ENCODE measurements around the gene PYGB. TPM values are rescaled to one million over a fixed set of nuclear protein-coding genes. Genes with fewer than 3 reads are reported as not detected.

PYGB gene
- total and polyA plus RNA-seq, 4 donors: 30.3 to 90.3 (median 47.3) TPM

DNA sequence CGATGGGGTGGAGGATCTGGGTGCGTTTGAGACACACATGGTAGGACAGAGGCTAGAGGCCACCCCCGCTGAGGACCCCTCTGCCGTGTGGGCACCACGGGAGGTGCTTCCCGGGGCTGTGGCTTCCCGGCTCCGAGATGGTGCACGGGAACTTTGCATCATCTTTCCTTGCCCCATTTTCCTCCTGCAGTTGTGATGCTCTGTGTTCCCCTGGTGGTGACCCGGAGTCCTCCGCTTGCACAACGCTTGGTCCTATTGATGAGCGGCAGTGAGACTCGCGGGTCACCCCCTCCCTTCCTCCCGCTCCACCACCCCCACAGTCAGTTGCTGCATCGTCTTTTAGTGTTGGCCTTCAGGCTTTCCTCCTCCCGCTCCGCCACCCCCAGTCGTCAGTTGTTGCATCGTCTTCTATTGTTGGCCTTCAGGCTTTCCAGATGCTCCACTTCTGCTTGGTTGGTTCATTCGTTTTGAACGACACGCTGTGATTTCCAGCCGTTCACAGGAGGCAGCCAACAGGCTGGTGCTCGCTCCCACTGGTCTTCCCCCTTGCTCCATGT, 37.3 kb downstream of the PYGB start:
- no peak overlapping the region for H3K9ac ChIP-seq (ENCODE audit: insufficient read depth in 1 of 2, low read length in 2 of 2)
- ATAC-seq (ENCODE audit: insufficient read depth, low FRiP score): no peak
- H3K4me1 ChIP-seq (ENCODE audit: control insufficient read depth in 5 of 5, insufficient read depth in 5 of 5, low read length in 5 of 5): no peaks in the 10 kb centered on the region
- 89% methylated on average over 26 of the region's 26 CpGs for WGBS, 2 donors
- no peaks in the 10 kb centered on the region for H3K27me3 ChIP-seq (ENCODE audit: control insufficient read depth in 3 of 3, insufficient read depth in 3 of 3, low read length in 2 of 3)
- TF ChIP-seq, protein P1, sequence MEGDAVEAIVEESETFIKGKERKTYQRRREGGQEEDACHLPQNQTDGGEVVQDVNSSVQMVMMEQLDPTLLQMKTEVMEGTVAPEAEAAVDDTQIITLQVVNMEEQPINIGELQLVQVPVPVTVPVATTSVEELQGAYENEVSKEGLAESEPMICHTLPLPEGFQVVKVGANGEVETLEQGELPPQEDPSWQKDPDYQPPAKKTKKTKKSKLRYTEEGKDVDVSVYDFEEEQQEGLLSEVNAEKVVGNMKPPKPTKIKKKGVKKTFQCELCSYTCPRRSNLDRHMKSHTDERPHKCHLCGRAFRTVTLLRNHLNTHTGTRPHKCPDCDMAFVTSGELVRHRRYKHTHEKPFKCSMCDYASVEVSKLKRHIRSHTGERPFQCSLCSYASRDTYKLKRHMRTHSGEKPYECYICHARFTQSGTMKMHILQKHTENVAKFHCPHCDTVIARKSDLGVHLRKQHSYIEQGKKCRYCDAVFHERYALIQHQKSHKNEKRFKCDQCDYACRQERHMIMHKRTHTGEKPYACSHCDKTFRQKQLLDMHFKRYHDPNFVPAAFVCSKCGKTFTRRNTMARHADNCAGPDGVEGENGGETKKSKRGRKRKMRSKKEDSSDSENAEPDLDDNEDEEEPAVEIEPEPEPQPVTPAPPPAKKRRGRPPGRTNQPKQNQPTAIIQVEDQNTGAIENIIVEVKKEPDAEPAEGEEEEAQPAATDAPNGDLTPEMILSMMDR (IDR thresholded peaks at IDR 0.05; ENCODE audit: control extremely low read depth, extremely low read depth): no peak
- H3K4me3 ChIP-seq: no peak overlapping the region
- no peaks in the 10 kb centered on the region for H3K9me3 ChIP-seq (ENCODE audit: control insufficient read depth in 4 of 4, insufficient read depth in 3 of 4, low read length in 3 of 4)
- no peak overlapping the region for H3K27ac ChIP-seq (ENCODE audit: low read depth in 1 of 2, low read length in 1 of 2)
- H3K36me3 ChIP-seq (ENCODE audit: control insufficient read depth in 4 of 4, insufficient read depth in 4 of 4, low read length in 4 of 4): peaks cover 8 to 83% (median 21%) of the 10 kb centered on the region in 4 donors
- DNase-seq: peak in 1 of 3 donors; percentile 10

DNA sequence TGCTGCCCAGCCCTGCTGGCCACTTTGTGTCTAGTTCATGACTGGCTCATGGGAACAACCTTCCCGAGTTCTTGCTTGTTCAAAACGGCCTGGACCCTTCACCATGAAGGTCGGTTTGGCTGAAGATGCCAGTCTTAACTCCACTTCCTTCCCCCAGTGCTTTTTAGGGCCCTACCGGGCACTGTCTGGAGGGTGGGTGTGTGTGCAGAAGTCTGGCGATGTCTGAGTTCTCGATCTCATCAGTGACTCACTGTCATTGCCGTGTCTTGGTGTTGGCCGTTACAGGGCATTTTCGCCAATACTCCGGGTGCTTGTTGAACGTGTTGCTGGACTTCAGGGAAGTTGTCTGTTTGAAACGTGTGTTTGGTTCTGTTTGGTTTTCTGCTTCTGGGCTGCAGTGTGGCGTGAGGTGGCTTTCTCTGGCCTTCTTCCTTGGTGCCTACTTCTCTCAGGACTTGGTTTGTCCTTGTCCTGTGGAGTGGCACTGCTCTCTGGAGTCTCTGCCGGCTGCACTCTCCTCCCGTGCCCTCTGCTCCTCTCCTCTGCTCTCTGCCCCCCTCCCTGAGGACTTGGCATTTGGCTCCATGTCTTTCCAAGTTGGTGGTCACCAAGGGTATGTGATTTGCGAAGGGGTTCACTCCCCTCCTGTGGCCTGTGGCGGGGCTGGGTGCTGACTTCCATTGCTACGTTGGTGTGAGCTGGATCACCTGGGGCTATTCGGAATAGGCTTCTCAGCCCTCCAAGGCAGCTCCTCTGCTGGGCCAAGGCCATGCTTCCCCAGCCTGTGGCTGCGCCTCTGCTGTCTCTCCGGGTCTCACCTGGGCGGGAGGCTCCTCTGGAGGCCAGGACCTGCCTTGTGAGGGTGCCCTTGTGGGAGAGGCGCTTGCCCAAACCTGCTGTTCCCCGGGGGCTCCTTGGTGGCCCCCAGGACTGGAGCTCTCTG, 38.2 kb downstream of the PYGB start:
- ATAC-seq (ENCODE audit: insufficient read depth, low FRiP score) (no peak), DNase-seq (peak in 1 of 3 donors; percentile 4)
- no peak overlapping the region for H3K9ac ChIP-seq (ENCODE audit: insufficient read depth in 1 of 2, low read length in 2 of 2)
- H3K27ac ChIP-seq (ENCODE audit: low read depth in 1 of 2, low read length in 1 of 2): no peak overlapping the region
- no peaks in the 10 kb centered on the region for H3K9me3 ChIP-seq (ENCODE audit: control insufficient read depth in 4 of 4, insufficient read depth in 3 of 4, low read length in 3 of 4)
- H3K4me1 ChIP-seq (ENCODE audit: control insufficient read depth in 5 of 5, insufficient read depth in 5 of 5, low read length in 5 of 5): no peaks in the 10 kb centered on the region
- no peak overlapping the region for H3K4me3 ChIP-seq
- WGBS, 2 donors: 88 to 93% methylated on average over 24 of the region's 24 CpGs
- no peaks in the 10 kb centered on the region for H3K27me3 ChIP-seq (ENCODE audit: control insufficient read depth in 3 of 3, insufficient read depth in 3 of 3, low read length in 2 of 3)
- TF ChIP-seq, protein P1 (IDR thresholded peaks at IDR 0.05; ENCODE audit: control extremely low read depth, extremely low read depth): no peak
- H3K36me3 ChIP-seq (ENCODE audit: control insufficient read depth in 4 of 4, insufficient read depth in 4 of 4, low read length in 4 of 4): peaks cover 11 to 83% (median 24%) of the 10 kb centered on the region in 4 donors

DNA sequence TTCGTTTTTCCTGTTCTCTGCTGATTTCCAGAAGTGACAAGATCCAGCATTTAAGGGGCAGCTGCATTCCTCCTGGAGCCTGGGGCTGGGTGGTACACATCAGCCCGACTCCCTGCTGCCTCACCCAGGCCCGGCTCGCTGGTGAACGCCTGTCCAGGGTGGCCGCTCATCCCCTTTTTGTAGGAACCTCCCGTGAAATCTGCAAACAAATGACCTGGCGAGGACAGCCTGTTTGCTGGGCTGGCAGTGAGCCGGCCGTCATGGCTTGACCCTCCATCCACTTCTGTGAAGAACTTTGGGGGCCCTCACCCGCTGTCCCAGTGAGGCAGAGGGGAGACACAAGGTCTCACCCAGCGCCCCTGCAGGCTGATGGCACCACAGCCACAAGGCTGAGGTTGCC, 39.0 kb downstream of the PYGB start:
- no peak overlapping the region for H3K27ac ChIP-seq (ENCODE audit: low read depth in 1 of 2, low read length in 1 of 2)
- DNase-seq (no peak), ATAC-seq (ENCODE audit: insufficient read depth, low FRiP score) (no peak)
- H3K9ac ChIP-seq (ENCODE audit: insufficient read depth in 1 of 2, low read length in 2 of 2): no peak overlapping the region
- H3K4me3 ChIP-seq: no peak overlapping the region
- H3K9me3 ChIP-seq (ENCODE audit: control insufficient read depth in 4 of 4, insufficient read depth in 3 of 4, low read length in 3 of 4): peaks cover 0 to 3% (median 0%) of the 10 kb centered on the region in 4 donors
- H3K36me3 ChIP-seq (ENCODE audit: control insufficient read depth in 4 of 4, insufficient read depth in 4 of 4, low read length in 4 of 4): peaks cover 11 to 83% (median 27%) of the 10 kb centered on the region in 4 donors
- H3K4me1 ChIP-seq (ENCODE audit: control insufficient read depth in 5 of 5, insufficient read depth in 5 of 5, low read length in 5 of 5): no peaks in the 10 kb centered on the region
- no peaks in the 10 kb centered on the region for H3K27me3 ChIP-seq (ENCODE audit: control insufficient read depth in 3 of 3, insufficient read depth in 3 of 3, low read length in 2 of 3)
- 94% methylated on average over 12 of the region's 12 CpGs for WGBS, 2 donors
- TF ChIP-seq, protein P1 (IDR thresholded peaks at IDR 0.05; ENCODE audit: control extremely low read depth, extremely low read depth): no peak
